Mammary epithelial cell (primary cell): Measurements from ENCODE around the gene DHX38.

Experiments used
- EZH2 ChIP-seq: IDR thresholded peaks from 2 replicates; pipeline ENCODE4 v1.6.1; 2012; ENCODE audit warnings: low read length, inconsistent platforms, borderline replicate concordance
- TF ChIP-seq, protein P1 (sequence below), 2 donors: IDR thresholded peaks in 1 of 2; conservative IDR thresholded peaks in 1 of 2; 2 replicates each; pipeline ENCODE4 v1.5.1; 2011 to 2012; ENCODE audit warnings: inconsistent platforms in 2 of 2, low read length in 2 of 2, mild to moderate bottlenecking in 2 of 2, control low read depth in 1 of 2, low read depth in 1 of 2; ENCODE audit not compliant: insufficient read depth in 1 of 2; ENCODE audit errors: extremely low read depth in 1 of 2

DNA sequence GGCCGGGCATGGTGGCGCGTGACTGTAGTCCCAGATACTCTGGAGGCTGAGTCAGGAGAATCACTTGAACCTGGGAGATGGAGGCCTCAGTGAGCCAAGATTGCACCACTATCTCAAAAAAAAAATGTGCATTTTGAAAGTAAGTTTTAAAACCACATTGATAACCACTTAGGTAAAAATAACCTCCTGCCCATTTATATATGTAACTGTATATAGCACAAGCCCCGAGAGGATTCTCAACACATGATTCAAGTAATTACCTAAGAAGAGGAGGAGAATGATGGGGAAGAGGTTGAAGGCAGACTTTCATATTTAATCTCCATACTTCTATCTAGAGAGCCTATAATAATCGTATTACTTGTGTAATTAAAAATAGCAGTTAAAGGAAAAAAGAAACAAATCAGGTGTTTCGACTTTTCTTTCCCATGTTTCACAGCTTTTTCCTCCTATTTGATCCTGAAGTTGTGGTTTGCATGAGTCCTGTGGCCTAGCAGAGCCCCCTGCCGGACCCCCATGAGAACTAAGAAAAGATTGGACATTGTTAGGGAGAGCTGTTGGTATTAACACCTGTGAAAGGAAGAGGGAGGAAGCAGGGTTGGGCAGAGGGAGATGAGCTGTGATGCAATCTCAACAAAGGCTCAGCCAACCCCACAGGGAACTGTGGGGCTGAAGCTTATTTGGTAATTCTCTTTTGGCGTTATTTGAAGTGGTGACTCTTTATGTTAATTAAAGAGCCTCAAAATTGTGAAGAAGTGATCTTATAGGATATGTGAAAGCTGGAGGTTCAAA is 56.2 kb downstream of the DHX38 start:
- no peak for TF ChIP-seq EZH2
- TF ChIP-seq, protein P1, sequence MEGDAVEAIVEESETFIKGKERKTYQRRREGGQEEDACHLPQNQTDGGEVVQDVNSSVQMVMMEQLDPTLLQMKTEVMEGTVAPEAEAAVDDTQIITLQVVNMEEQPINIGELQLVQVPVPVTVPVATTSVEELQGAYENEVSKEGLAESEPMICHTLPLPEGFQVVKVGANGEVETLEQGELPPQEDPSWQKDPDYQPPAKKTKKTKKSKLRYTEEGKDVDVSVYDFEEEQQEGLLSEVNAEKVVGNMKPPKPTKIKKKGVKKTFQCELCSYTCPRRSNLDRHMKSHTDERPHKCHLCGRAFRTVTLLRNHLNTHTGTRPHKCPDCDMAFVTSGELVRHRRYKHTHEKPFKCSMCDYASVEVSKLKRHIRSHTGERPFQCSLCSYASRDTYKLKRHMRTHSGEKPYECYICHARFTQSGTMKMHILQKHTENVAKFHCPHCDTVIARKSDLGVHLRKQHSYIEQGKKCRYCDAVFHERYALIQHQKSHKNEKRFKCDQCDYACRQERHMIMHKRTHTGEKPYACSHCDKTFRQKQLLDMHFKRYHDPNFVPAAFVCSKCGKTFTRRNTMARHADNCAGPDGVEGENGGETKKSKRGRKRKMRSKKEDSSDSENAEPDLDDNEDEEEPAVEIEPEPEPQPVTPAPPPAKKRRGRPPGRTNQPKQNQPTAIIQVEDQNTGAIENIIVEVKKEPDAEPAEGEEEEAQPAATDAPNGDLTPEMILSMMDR (conservative IDR thresholded peaks at IDR 0.05 in 1 of 2, IDR thresholded peaks at IDR 0.05 in 1 of 2; ENCODE audit: extremely low read depth in 1 of 2, insufficient read depth in 1 of 2, low read depth in 1 of 2, low read length in 2 of 2) = no peak
